ENCODE results near the gene SPDEF.

DNA sequence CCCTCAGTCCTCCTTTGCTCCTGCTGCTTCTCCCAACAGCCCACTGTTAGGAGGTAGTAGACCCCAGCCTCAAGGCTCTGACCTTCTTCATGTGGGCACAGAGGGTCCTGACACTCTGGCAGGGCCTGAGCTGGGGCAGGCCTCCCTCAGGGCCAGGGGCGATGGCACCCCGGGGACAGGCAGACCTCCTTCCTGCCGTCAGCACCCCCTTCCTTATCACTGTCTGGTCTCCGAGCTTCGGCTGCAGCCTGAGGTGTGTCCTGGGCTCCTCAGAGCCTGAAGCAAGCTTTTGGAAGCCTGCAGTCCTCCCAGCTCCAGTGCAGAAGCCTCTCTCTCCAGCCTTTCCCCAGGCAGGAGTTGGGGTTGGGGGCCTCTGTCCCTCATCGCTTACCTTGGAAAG, 22.0 kb downstream of the SPDEF start:
- no peak for TF ChIP-seq EP300 (IDR thresholded peaks at IDR 0.05; ENCODE audit: borderline replicate concordance)
- TF ChIP-seq TAF1 (IDR thresholded peaks at IDR 0.05; ENCODE audit: low read depth) = no peak
- no peak for TF ChIP-seq NFIC (IDR thresholded peaks at IDR 0.05)
- TF ChIP-seq CREB1 (IDR thresholded peaks at IDR 0.05; ENCODE audit: low read depth) = no peak
- no peak for TF ChIP-seq YY1 (IDR thresholded peaks at IDR 0.05; ENCODE audit: low read depth)
- TF ChIP-seq RAD21 (IDR thresholded peaks at IDR 0.05; ENCODE audit: low read depth) = no peak
- TF ChIP-seq, protein P1, sequence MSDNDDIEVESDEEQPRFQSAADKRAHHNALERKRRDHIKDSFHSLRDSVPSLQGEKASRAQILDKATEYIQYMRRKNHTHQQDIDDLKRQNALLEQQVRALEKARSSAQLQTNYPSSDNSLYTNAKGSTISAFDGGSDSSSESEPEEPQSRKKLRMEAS (IDR thresholded peaks at IDR 0.05) = no peak
- no peak for TF ChIP-seq CEBPB (IDR thresholded peaks at IDR 0.05)
- TF ChIP-seq TCF12 (IDR thresholded peaks at IDR 0.05; ENCODE audit: low read depth) = no peak
